ENCODE measurements around the gene SRRM3. TPM values are rescaled to one million over a fixed set of nuclear protein-coding genes. Genes with fewer than 3 reads are reported as not detected.
"Not testable (repeated sequence)": the region's sequence is repeated elsewhere in the genome, so short reads cannot be mapped to it uniquely, and the experiment has no call there.

Gene SRRM3
- total RNA-seq, 2 experiments from 2014 or later, result not detected

- H3K4me3 Mint-ChIP-seq, result no peak overlapping the region
- no peaks in the 10 kb centered on the region for H3K4me1 Mint-ChIP-seq (ENCODE audit: low read depth)
- DNase-seq (no peak), ATAC-seq (no peak)
- no peaks in the 10 kb centered on the region for H3K36me3 Mint-ChIP-seq (ENCODE audit: low read depth)
- no peak overlapping the region for H3K27ac Mint-ChIP-seq
- CTCF ChIA-PET, result no interaction called here
- H3K9me3 Mint-ChIP-seq (ENCODE audit: insufficient read depth), result no peaks in the 10 kb centered on the region
- POLR2A ChIA-PET, result no interaction called here
- H3K27me3 Mint-ChIP-seq (ENCODE audit: low read depth), result no peaks in the 10 kb centered on the region
These were observed 4.9 kb upstream of the SRRM3 start for GRCh38 chr7:76196786-76197185.

- Mint-ChIP-seq H3K9me3 (ENCODE audit: insufficient read depth) (no peaks in the 10 kb centered on the region), H3K27ac (no peak overlapping the region), H3K36me3 (ENCODE audit: low read depth) (no peaks in the 10 kb centered on the region), H3K27me3 (ENCODE audit: low read depth) (no peaks in the 10 kb centered on the region), H3K4me3 (no peak overlapping the region), H3K4me1 (ENCODE audit: low read depth) (no peaks in the 10 kb centered on the region)
- no peak for ATAC-seq
- DNase-seq, result no peak
- ChIA-PET CTCF (no interaction called here), POLR2A (no interaction called here)
These were observed 3.5 kb upstream of the SRRM3 start for GRCh38 chr7:76198202-76198601.

GRCh38 chr7:76202666-76203030 is 952 bp downstream of the SRRM3 start:
- Mint-ChIP-seq H3K36me3 (ENCODE audit: low read depth) (no peaks in the 10 kb centered on the region), H3K9me3 (ENCODE audit: insufficient read depth) (no peaks in the 10 kb centered on the region), H3K4me1 (ENCODE audit: low read depth) (no peaks in the 10 kb centered on the region), H3K27me3 (ENCODE audit: low read depth) (no peaks in the 10 kb centered on the region), H3K27ac (no peak overlapping the region), H3K4me3 (no peak overlapping the region)
- DNase-seq (no peak), ATAC-seq (no peak)
- CTCF ChIA-PET, result interaction anchor here (1.1 to 1.6 kb wide), 5 partner anchors 9 to 154 kb away, joined by 3 to 6 read pairs (median 3); partner anchors contain the start of genes MDH2 and STYXL1
- POLR2A ChIA-PET, result interaction anchor here (1.0 kb wide), 1 partner anchor 16 kb away, joined by 3 read pairs; no protein-coding TSS in a partner anchor

- H3K27me3 Mint-ChIP-seq (ENCODE audit: low read depth), result no peaks in the 10 kb centered on the region
- ATAC-seq (no peak), DNase-seq (no peak)
- ChIA-PET CTCF (no interaction called here), POLR2A (no interaction called here)
- no peaks in the 10 kb centered on the region for H3K9me3 Mint-ChIP-seq (ENCODE audit: insufficient read depth)
- no peaks in the 10 kb centered on the region for H3K36me3 Mint-ChIP-seq (ENCODE audit: low read depth)
- H3K4me1 Mint-ChIP-seq (ENCODE audit: low read depth), result no peaks in the 10 kb centered on the region
- no peak overlapping the region for H3K27ac Mint-ChIP-seq
- no peak overlapping the region for H3K4me3 Mint-ChIP-seq
These were observed 2.5 kb downstream of the SRRM3 start for GRCh38 chr7:76204147-76204546.

- H3K27me3 Mint-ChIP-seq (ENCODE audit: low read depth), result no peaks in the 10 kb centered on the region
These were observed 4.9 kb downstream of the SRRM3 start for GRCh38 chr7:76206633-76207032.

GRCh38 chr7:76209310-76209709 is 7.6 kb downstream of the SRRM3 start:
- no peaks in the 10 kb centered on the region for H3K4me1 Mint-ChIP-seq (ENCODE audit: low read depth)
- no peaks in the 10 kb centered on the region for H3K9me3 Mint-ChIP-seq (ENCODE audit: insufficient read depth)
- DNase-seq (no peak), ATAC-seq (no peak)
- no peak overlapping the region for H3K4me3 Mint-ChIP-seq
- ChIA-PET CTCF (interaction anchor here (0.6 kb wide), 1 partner anchor 14 kb away, joined by 3 read pairs; no protein-coding TSS in a partner anchor), POLR2A (no interaction called here)
- no peaks in the 10 kb centered on the region for H3K36me3 Mint-ChIP-seq (ENCODE audit: low read depth)
- H3K27me3 Mint-ChIP-seq (ENCODE audit: low read depth), result no peaks in the 10 kb centered on the region
- H3K27ac Mint-ChIP-seq, result no peak overlapping the region

More at GRCh38 chr7:76206633-76207032, 4.9 kb downstream of the SRRM3 start:
- H3K4me1 Mint-ChIP-seq (ENCODE audit: low read depth), result no peaks in the 10 kb centered on the region
- H3K9me3 Mint-ChIP-seq (ENCODE audit: insufficient read depth), result no peaks in the 10 kb centered on the region
- H3K4me3 Mint-ChIP-seq, result no peak overlapping the region
- no peak overlapping the region for H3K27ac Mint-ChIP-seq
- ChIA-PET POLR2A (no interaction called here), CTCF (interaction anchor here (1.6 kb wide), 1 partner anchor 108 kb away, joined by 4 read pairs; no protein-coding TSS in a partner anchor)
- H3K36me3 Mint-ChIP-seq (ENCODE audit: low read depth), result no peaks in the 10 kb centered on the region
- no peak for DNase-seq
- no peak for ATAC-seq

- H3K36me3 Mint-ChIP-seq (ENCODE audit: low read depth), result no peaks in the 10 kb centered on the region
- ATAC-seq (no peak), DNase-seq (no peak)
- H3K9me3 Mint-ChIP-seq (ENCODE audit: insufficient read depth), result no peaks in the 10 kb centered on the region
- no peak overlapping the region for H3K4me3 Mint-ChIP-seq
- H3K27me3 Mint-ChIP-seq (ENCODE audit: low read depth), result no peaks in the 10 kb centered on the region
- ChIA-PET CTCF (no interaction called here), POLR2A (no interaction called here)
- no peak overlapping the region for H3K27ac Mint-ChIP-seq
- H3K4me1 Mint-ChIP-seq (ENCODE audit: low read depth), result no peaks in the 10 kb centered on the region
These were observed 9.5 kb downstream of the SRRM3 start for GRCh38 chr7:76211216-76211615.

GRCh38 chr7:76215349-76215748 is 13.7 kb downstream of the SRRM3 start:
- H3K36me3 Mint-ChIP-seq (ENCODE audit: low read depth); H3K4me3 Mint-ChIP-seq; H3K4me1 Mint-ChIP-seq (ENCODE audit: low read depth); H3K27ac Mint-ChIP-seq; H3K9me3 Mint-ChIP-seq (ENCODE audit: insufficient read depth); POLR2A ChIA-PET; CTCF ChIA-PET; DNase-seq; ATAC-seq: not testable (repeated sequence)
- peaks cover 11% of the 10 kb centered on the region for H3K27me3 Mint-ChIP-seq (ENCODE audit: low read depth)

GRCh38 chr7:76216381-76217082 is 14.8 kb downstream of the SRRM3 start:
- Mint-ChIP-seq H3K27me3 (ENCODE audit: low read depth) (peaks cover 11% of the 10 kb centered on the region), H3K36me3 (ENCODE audit: low read depth) (no peaks in the 10 kb centered on the region), H3K9me3 (ENCODE audit: insufficient read depth) (no peaks in the 10 kb centered on the region), H3K4me3 (no peak overlapping the region), H3K27ac (no peak overlapping the region), H3K4me1 (ENCODE audit: low read depth) (no peaks in the 10 kb centered on the region)
- ChIA-PET CTCF (no interaction called here), POLR2A (no interaction called here)
- ATAC-seq (no peak), DNase-seq (no peak)

- peaks cover 11% of the 10 kb centered on the region for H3K27me3 Mint-ChIP-seq (ENCODE audit: low read depth)
- no peaks in the 10 kb centered on the region for H3K9me3 Mint-ChIP-seq (ENCODE audit: insufficient read depth)
- no peaks in the 10 kb centered on the region for H3K4me1 Mint-ChIP-seq (ENCODE audit: low read depth)
- POLR2A ChIA-PET, result no interaction called here
- H3K4me3 Mint-ChIP-seq, result no peak overlapping the region
- no peak for DNase-seq
- H3K27ac Mint-ChIP-seq, result no peak overlapping the region
- no peak for ATAC-seq
- H3K36me3 Mint-ChIP-seq (ENCODE audit: low read depth), result no peaks in the 10 kb centered on the region
- CTCF ChIA-PET, result no interaction called here
These were observed 16.4 kb downstream of the SRRM3 start for GRCh38 chr7:76217942-76218566.

- Mint-ChIP-seq H3K4me1 (ENCODE audit: low read depth) (no peaks in the 10 kb centered on the region), H3K4me3 (no peak overlapping the region), H3K27ac (no peak overlapping the region), H3K27me3 (ENCODE audit: low read depth) (peaks cover 17% of the 10 kb centered on the region), H3K36me3 (ENCODE audit: low read depth) (no peaks in the 10 kb centered on the region), H3K9me3 (ENCODE audit: insufficient read depth) (no peaks in the 10 kb centered on the region)
- DNase-seq (no peak), ATAC-seq (no peak)
- CTCF ChIA-PET, result no interaction called here
- POLR2A ChIA-PET, result no interaction called here
These were observed 18.7 kb downstream of the SRRM3 start for GRCh38 chr7:76220185-76221057.

GRCh38 chr7:76222333-76222732 is 20.6 kb downstream of the SRRM3 start:
- Mint-ChIP-seq H3K27me3 (ENCODE audit: low read depth) (peaks cover 11% of the 10 kb centered on the region), H3K36me3 (ENCODE audit: low read depth) (no peaks in the 10 kb centered on the region), H3K27ac (no peak overlapping the region), H3K4me1 (ENCODE audit: low read depth) (no peaks in the 10 kb centered on the region), H3K4me3 (no peak overlapping the region), H3K9me3 (ENCODE audit: insufficient read depth) (no peaks in the 10 kb centered on the region)
- DNase-seq (no peak), ATAC-seq (no peak)
- CTCF ChIA-PET, result interaction anchor here (1.1 to 1.5 kb wide), 2 partner anchors 41 to 92 kb away, joined by 3 read pairs; no protein-coding TSS in a partner anchor
- POLR2A ChIA-PET, result no interaction called here

Data from activated CD8-positive, alpha-beta T cell treated with anti-CD3 and anti-CD28 coated beads, Interleukin-2, amount 10 ng/mL, durations not matched to agents 7 days and 5 days (primary cell).